Measurements from ENCODE around the gene KLHL22. TPM values are rescaled to one million over a fixed set of nuclear protein-coding genes. Genes with fewer than 3 reads are reported as not detected.
"Not testable (repeated sequence)": the region's sequence is repeated elsewhere in the genome, so short reads cannot be mapped to it uniquely, and the experiment has no call there.

KLHL22 gene
- total RNA-seq, 1 donor from 2014 or later: 28.1 TPM

DNA sequence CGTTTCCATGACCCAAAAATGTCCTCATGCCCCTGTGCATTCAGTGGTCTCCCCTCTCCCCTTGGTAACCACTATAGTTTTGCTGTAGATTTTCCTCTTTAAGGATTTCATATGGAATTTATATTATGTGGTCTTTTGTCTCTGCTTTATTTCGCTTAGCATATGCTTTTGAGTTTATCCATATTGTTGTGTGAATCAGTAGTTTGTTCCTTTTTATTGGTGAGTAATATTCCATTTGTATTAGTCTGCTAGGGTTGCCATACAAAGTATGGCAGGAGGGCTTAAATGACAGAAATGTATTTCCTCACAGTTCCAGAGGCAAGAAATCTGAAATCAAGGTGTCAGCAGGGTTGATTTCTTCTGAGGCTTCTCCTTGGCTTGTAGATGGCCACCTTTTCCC is 98.1 kb downstream of the KLHL22 start:
- DNase-seq: no peak

GRCh38 chr22:20396639-20397038 is 99.0 kb downstream of the KLHL22 start:
- DNase-seq: no peak

DNA sequence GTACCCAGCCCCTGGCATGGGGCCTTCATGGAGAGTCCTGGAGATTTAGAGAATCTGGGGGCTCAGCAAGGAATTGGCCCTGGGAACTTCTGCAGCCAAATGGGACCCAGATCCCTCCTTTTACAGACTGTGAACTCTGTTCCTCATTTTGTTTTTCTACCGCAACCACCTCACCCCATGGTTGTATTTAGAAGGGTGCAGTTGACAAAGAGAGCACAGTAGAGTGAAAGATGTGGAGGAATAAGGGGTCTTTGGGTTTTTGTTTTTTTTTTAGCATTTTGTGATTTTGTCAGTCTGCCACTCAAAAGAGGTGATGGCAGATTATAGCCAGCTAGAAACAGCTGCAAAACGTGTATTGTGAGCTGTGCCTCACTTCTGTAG is 99.7 kb downstream of the KLHL22 start:
- no peak for DNase-seq

DNA sequence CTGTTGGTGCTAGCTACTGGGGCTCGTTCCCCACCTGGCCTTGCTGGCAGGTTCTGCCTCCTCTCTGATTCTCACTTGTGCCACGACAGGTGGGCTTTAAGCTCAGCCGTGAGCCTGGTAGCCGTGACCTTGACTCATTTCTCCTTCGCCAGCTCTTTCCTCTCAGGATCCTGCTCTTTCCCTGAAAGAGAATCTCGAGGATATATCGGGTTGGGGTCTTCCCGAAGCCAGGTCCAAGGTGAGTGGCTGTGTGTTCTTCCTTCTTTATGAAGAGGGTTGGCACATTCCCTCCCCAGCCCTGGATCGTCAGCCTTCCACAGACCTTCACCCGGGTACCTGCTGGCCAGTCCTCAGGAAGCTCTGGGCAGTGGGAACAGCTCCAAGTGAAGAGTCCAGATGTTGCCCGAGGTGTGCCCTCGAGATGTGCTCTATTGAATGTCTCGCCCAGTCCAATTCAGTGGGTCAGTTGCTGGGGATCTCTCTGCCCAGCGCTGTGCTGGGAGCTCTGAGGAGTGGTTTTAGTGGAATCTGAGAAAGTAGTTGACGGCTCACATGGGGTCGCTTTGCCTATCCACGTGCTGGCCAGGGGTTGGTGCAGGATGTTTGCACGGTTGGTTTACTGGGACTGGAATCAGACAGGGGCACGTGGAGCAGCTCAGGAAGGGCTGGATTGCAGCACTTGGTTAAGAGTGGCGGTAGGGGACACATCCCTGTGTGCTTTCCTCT is 100.3 kb downstream of the KLHL22 start:
- no peak for DNase-seq

GRCh38 chr22:20393705-20394476 is 101.7 kb downstream of the KLHL22 start, which contains the start of gene ZNF74:
Gene ZNF74, plus strand, starts transcription at chr22:20394151. Its CDS starts 478 bp downstream, at chr22:20394629.
- peak; percentile 90 for DNase-seq

GRCh38 chr22:20392983-20393704 is 102.5 kb downstream of the KLHL22 start:
- DNase-seq: no peak

- DNase-seq: not testable (repeated sequence)
These were observed 103.2 kb downstream of the KLHL22 start for GRCh38 chr22:20392365-20392881.

Other genes with a start within 250 kb of the KLHL22 start
- 0.68 and 2.7 TPM in 2 replicates for gene RTN4R, start 227.5 kb downstream of the KLHL22 start, total RNA-seq
- gene DGCR6L, start 175.7 kb downstream of the KLHL22 start, total RNA-seq: 40.8 and 62.5 TPM in 2 replicates
- gene ZNF74, start 101.6 kb downstream of the KLHL22 start, total RNA-seq: 19.7 and 21.3 TPM in 2 replicates
- gene SCARF2, start 58.0 kb downstream of the KLHL22 start, total RNA-seq: 9.7 and 12.0 TPM in 2 replicates
- gene MED15, start 11.8 kb upstream of the KLHL22 start, total RNA-seq: 33.0 and 37.8 TPM in 2 replicates